Hepatocyte (in vitro differentiated cells): Measurements from ENCODE around the gene ZNF260. TPM values are rescaled to one million over a fixed set of nuclear protein-coding genes. Genes with fewer than 3 reads are reported as not detected.
A peak's percentile ranks its signal among the peaks of the same experiment; 100 is the strongest.

Experiments
- DNase-seq: peaks from one replicate; pipeline ENCODE4 v3.0.0-alpha.2; 2016; ENCODE audit warnings: low spot score
- H2AFZ ChIP-seq: fragments of 200-600 bp; sonication (generic); 2 replicates; pipeline ENCODE4 v1.6.0; 2016; ENCODE audit warnings: antibody characterized with exemption, mild to moderate bottlenecking
- H3K27ac ChIP-seq: fragments of 200-600 bp; sonication (generic); 2 replicates; pipeline ENCODE4 v1.5.1; 2016; ENCODE audit warnings: mild to moderate bottlenecking
- H3K27me3 ChIP-seq: fragments of 200-600 bp; sonication (generic); 2 replicates; pipeline ENCODE4 v1.6.1; 2016
- H3K36me3 ChIP-seq: fragments of 200-600 bp; sonication (generic); replicated peaks from 2 replicates; pipeline ENCODE4 v1.5.1; 2016; ENCODE audit warnings: low read depth; ENCODE audit not compliant: insufficient read depth
- H3K4me1 ChIP-seq: fragments of 200-600 bp; sonication (generic); 2 replicates; pipeline ENCODE4 v1.5.1; 2016; ENCODE audit warnings: mild to moderate bottlenecking, moderate library complexity; ENCODE audit not compliant: insufficient read depth
- H3K4me2 ChIP-seq: fragments of 200-600 bp; sonication (generic); 2 replicates; pipeline ENCODE4 v1.6.0; 2016
- H3K4me3 ChIP-seq: fragments of 200-600 bp; sonication (generic); 2 replicates; pipeline ENCODE4 v1.5.1; 2016; ENCODE audit warnings: mild to moderate bottlenecking
- H3K79me2 ChIP-seq: fragments of 200-600 bp; sonication (generic); 2 replicates; pipeline ENCODE4 v1.6.0; 2017; ENCODE audit warnings: mild to moderate bottlenecking
- H3K9me2 ChIP-seq: fragments of 200-600 bp; sonication (generic); replicated peaks from 2 replicates; pipeline ENCODE4 v1.6.0; 2017; ENCODE audit warnings: mild to moderate bottlenecking; ENCODE audit not compliant: insufficient read depth
- H3K9me3 ChIP-seq: fragments of 200-600 bp; sonication (generic); 2 replicates; pipeline ENCODE4 v1.5.1; 2016; ENCODE audit warnings: low read depth, mild to moderate bottlenecking
- H4K20me1 ChIP-seq: fragments of 200-600 bp; sonication (generic); 2 replicates; pipeline ENCODE4 v1.6.0; 2016; ENCODE audit warnings: mild to moderate bottlenecking; ENCODE audit not compliant: insufficient read depth, poor library complexity, severe bottlenecking
- EZH2 ChIP-seq: fragments of 200-600 bp; sonication (generic); IDR thresholded peaks from 2 replicates; pipeline ENCODE4 v1.6.1; 2016; ENCODE audit warnings: antibody characterized with exemption, mild to moderate bottlenecking, borderline replicate concordance
- EZH2phosphoT487 ChIP-seq: fragments of 200-600 bp; sonication (generic); IDR thresholded peaks from one replicate; pipeline ENCODE4 v1.6.1; 2018; ENCODE audit warnings: antibody characterized with exemption, mild to moderate bottlenecking, low read depth, moderate library complexity; ENCODE audit not compliant: unreplicated experiment, severe bottlenecking
- WGBS: methylation state at CpG from one replicate; pipeline ENCODE4 v1.1.6; 2016; ENCODE audit warnings: low lambda C conversion rate; ENCODE audit errors: missing lambda C conversion rate; 5-methylcytosine and 5-hydroxymethylcytosine counted together
- polyA plus RNA-seq: library from polyadenylated mRNA; unstranded; fragments of >200 nt; fragmentation: Nextera tagmentation; extraction: Ambion mirVana; gene quantifications from 2 replicates; pipeline ENCODE4 v1.2.1, GENCODE V29; 2016
- total RNA-seq: library from RNA; depleted of rRNA; stranded (reverse); fragments of >200 nt; gene quantifications from 2 replicates; pipeline ENCODE4 v1.2.3, GENCODE V29; 2014
- TF ChIP-seq, protein P1 (sequence below): fragments of 200-600 bp; sonication (generic); IDR thresholded peaks from 2 replicates; pipeline ENCODE4 v1.5.1; 2016; ENCODE audit warnings: antibody characterized with exemption, mild to moderate bottlenecking; ENCODE audit not compliant: poor library complexity

ZNF260 gene
- total and polyA plus RNA-seq, 2 experiments from 2014 or later: 12.9 to 20.3 TPM

DNA sequence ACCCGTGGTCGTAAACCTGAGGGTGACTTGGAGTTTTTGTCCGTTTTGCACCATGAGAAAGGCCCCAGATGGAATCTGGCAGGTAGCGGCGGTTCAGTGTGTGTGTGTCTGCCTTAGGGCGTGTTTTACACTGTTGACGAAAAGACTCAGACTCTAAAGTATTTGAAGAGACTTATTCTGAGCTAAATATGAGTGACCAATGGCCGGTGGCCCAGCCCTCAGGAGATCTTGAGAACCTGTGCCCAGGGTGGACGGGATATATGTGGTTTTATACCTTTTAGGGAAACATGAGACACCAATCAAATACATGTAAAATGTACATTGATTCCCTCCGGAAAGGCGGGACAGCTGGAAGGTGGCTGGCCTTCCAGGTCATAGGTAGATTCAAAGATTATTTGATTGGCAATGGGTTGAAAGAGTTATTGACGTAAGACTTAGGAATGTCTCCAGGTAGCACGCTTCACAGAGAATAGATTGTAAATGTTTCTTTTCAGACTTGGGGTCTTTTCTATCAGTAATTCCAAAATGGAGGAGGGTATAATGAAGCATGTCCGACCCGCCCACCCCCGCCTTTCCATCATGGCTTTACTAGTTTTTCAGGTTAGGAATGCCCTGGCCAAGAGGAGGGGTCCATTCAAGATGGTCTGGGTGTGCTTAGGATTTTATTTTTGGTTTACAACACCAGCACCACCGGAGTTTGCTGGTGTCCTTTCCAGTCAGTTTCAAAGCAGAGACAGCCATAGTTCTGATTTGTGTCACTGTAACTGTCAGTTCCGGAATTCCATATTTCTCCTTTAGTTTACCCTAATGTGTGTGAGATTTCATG is 46.0 kb upstream of the ZNF260 start:
- Histone ChIP-seq H3K9me3 (peaks cover 3% of the 10 kb centered on the region), H3K36me3 (peaks cover 2% of the 10 kb centered on the region), H3K9me2 (no peaks in the 10 kb centered on the region), H4K20me1 (no peaks in the 10 kb centered on the region), H3K79me2 (peaks cover 91% of the 10 kb centered on the region), H3K27me3 (no peaks in the 10 kb centered on the region), H3K4me2 (peak overlapping the region; percentile 83), H2AFZ (peak overlapping the region; percentile 69), H3K4me1 (peaks cover 10% of the 10 kb centered on the region), H3K27ac (peak overlapping the region; percentile 95), H3K4me3 (peak overlapping the region; percentile 70)
- DNase-seq: peak; percentile 33
- WGBS: 19% methylated on average over 18 of the region's 18 CpGs
- TF ChIP-seq EZH2phosphoT487 (no peak), EZH2 (no peak)
- TF ChIP-seq, protein P1, sequence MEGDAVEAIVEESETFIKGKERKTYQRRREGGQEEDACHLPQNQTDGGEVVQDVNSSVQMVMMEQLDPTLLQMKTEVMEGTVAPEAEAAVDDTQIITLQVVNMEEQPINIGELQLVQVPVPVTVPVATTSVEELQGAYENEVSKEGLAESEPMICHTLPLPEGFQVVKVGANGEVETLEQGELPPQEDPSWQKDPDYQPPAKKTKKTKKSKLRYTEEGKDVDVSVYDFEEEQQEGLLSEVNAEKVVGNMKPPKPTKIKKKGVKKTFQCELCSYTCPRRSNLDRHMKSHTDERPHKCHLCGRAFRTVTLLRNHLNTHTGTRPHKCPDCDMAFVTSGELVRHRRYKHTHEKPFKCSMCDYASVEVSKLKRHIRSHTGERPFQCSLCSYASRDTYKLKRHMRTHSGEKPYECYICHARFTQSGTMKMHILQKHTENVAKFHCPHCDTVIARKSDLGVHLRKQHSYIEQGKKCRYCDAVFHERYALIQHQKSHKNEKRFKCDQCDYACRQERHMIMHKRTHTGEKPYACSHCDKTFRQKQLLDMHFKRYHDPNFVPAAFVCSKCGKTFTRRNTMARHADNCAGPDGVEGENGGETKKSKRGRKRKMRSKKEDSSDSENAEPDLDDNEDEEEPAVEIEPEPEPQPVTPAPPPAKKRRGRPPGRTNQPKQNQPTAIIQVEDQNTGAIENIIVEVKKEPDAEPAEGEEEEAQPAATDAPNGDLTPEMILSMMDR: no peak

DNA sequence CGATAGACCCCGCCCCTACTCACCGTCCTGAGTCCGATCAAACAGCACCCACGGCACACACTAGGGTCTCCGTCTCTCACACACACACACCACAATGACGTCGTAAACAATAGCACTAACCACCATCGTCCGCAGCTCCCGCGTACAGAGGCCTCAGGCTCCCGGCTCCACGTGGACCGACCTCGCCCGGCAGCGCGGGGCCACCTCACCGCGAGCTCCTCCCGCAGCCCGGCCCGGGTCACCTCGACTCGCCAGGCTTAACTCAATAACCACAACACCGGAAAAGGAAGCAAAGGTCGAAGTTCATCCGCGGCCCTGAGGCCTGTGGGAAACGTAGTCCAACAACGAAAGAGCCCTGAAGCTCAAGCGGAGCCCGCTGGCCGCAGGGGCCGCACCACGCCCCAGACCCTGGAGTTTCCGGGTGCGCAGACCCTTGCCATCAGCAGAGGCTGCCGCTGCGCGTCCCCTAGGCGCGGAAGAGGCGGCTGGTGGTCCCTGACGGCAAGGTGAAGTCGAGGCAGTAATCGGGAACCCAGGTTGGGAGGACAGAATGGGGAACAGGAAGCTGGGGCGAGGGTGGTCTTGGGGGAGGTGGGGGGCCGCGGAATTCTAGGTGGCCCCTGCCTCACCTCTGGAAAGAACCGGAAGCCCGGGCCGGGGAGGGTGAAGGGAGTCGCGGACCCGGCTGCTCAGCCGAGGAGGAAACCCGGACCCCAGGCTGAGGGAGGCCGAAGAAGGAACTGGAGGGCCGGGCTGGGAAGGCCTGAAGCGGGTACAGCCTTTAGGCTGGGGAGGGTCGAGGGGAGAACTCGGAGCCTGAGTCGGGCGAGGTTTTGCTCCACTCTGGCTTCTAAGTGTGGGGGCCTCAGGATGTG is 45.2 kb upstream of the ZNF260 start, which contains the start of gene ZNF529:
TSS of gene ZNF529 (minus strand) at position 273 of the 875 bp plus-strand sequence. CDS start 946 bp downstream, outside the sequence.
- peak within 1 kb of the TSS; percentile 85 for H3K4me2 ChIP-seq
- peak; percentile 93 for DNase-seq
- peak within 1 kb of the TSS; percentile 95 for H3K27ac ChIP-seq
- no peaks in the 10 kb centered on the region for H4K20me1 ChIP-seq
- TF ChIP-seq, protein P1: no peak
- TF ChIP-seq EZH2: no peak
- TF ChIP-seq EZH2phosphoT487: no peak
- no peaks in the 10 kb centered on the region for H3K9me2 ChIP-seq
- peak within 1 kb of the TSS; percentile 70 for H3K4me3 ChIP-seq
- no peaks in the 10 kb centered on the region for H3K27me3 ChIP-seq
- H3K36me3 ChIP-seq: no peaks in the 10 kb centered on the region
- peaks cover 6% of the 10 kb centered on the region for H3K9me3 ChIP-seq
- H3K79me2 ChIP-seq: peaks cover 90% of the 10 kb centered on the region
- H3K4me1 ChIP-seq: peaks cover 10% of the 10 kb centered on the region
- peak within 1 kb of the TSS; percentile 70 for H2AFZ ChIP-seq
- under 1% methylated on average over 52 of the region's 66 CpGs for WGBS

DNA sequence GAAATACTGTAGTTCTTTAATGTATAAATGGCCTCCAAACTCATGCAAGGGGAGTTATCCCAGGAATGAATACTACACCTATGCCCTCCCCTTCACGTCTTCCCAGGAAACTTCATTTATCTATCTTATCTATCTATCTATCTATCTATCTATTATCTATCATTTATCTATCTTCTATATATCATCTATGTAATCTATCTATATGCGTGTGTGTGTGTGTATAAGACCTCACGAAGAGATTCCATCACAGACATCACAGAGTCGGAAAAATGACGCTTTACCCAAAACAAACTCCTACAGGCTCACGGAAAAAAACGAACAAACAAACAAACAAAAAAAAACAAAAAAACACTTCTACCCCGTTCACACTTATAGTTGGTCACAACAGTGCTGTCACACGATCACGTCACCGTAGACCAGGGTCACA is 44.5 kb upstream of the ZNF260 start:
- peaks cover 12% of the 10 kb centered on the region for H3K9me3 ChIP-seq
- peak overlapping the region; percentile 70 for H2AFZ ChIP-seq
- 1% methylated on average over 11 of the region's 11 CpGs for WGBS
- peak overlapping the region; percentile 85 for H3K4me2 ChIP-seq
- peaks cover 10% of the 10 kb centered on the region for H3K4me1 ChIP-seq
- no peak for DNase-seq
- no peaks in the 10 kb centered on the region for H3K36me3 ChIP-seq
- H3K27me3 ChIP-seq: no peaks in the 10 kb centered on the region
- H3K4me3 ChIP-seq: peak overlapping the region; percentile 70
- H4K20me1 ChIP-seq: no peaks in the 10 kb centered on the region
- TF ChIP-seq EZH2phosphoT487 (no peak), EZH2 (no peak)
- TF ChIP-seq, protein P1: no peak
- peaks cover 93% of the 10 kb centered on the region for H3K79me2 ChIP-seq
- peak overlapping the region; percentile 95 for H3K27ac ChIP-seq
- H3K9me2 ChIP-seq: no peaks in the 10 kb centered on the region
